Type B pancreatic cell (in vitro differentiated cells): ENCODE results near the gene ANO9. TPM values are rescaled to one million over a fixed set of nuclear protein-coding genes. Genes with fewer than 3 reads are reported as not detected.

Experiments used
- DNase-seq: peaks from one replicate; pipeline ENCODE4 v3.0.0; 2021; ENCODE audit warnings: mixed read lengths; ENCODE audit not compliant: unreplicated experiment; ENCODE audit errors: extremely low spot score
- H3K27ac Mint-ChIP-seq: 2 replicates; pipeline ENCODE4 v1.8.0; 2021; ENCODE audit warnings: mild to moderate bottlenecking, mixed read lengths
- H3K27me3 Mint-ChIP-seq: 2 replicates; pipeline ENCODE4 v1.8.0; 2021; ENCODE audit warnings: mixed read lengths
- H3K36me3 Mint-ChIP-seq: 2 replicates; pipeline ENCODE4 v1.8.0; 2021; ENCODE audit warnings: mixed read lengths
- H3K4me1 Mint-ChIP-seq: one replicate; pipeline ENCODE4 v1.8.0; 2021; ENCODE audit warnings: mixed read lengths; ENCODE audit not compliant: unreplicated experiment
- H3K4me3 Mint-ChIP-seq: 2 replicates; pipeline ENCODE4 v1.8.0; 2021; ENCODE audit warnings: mild to moderate bottlenecking, mixed read lengths
- H3K9me3 Mint-ChIP-seq: 2 replicates; pipeline ENCODE4 v1.8.0; 2021; ENCODE audit warnings: mixed read lengths
- CTCF ChIP-seq: fragments of 200-600 bp; sonication (generic); conservative IDR thresholded peaks from 2 replicates; pipeline ENCODE4 v1.5.0; 2021; ENCODE audit warnings: antibody characterized with exemption, mild to moderate bottlenecking
- total RNA-seq: library from RNA; stranded (reverse); gene quantifications from 2 replicates; pipeline ENCODE4 v1.2.1, GENCODE V29; 2021; ENCODE audit warnings: low replicate concordance

ANO9 gene
- total RNA-seq, 1 donor from 2014 or later: 25.3 TPM

GRCh38 chr11:394858-395655, 46.8 kb downstream of the ANO9 start:
- H3K9me3 Mint-ChIP-seq: no peaks in the 10 kb centered on the region
- peak overlapping the region; percentile 94 for H3K4me3 Mint-ChIP-seq
- H3K27ac Mint-ChIP-seq: peak overlapping the region; percentile 83

GRCh38 chr11:394034-394857, 47.6 kb downstream of the ANO9 start, which contains the start of gene PKP3:
TSS of gene PKP3 (plus strand) at chr11:394209. CDS start at chr11:394293, 84 bp downstream.
- Mint-ChIP-seq H3K27me3 (no peaks in the 10 kb centered on the region), H3K36me3 (no peaks in the 10 kb centered on the region), H3K27ac (peak within 1 kb of the TSS; percentile 83), H3K4me3 (peak within 1 kb of the TSS; percentile 94), H3K9me3 (no peaks in the 10 kb centered on the region), H3K4me1 (peaks cover 6% of the 10 kb centered on the region)
- no peak for DNase-seq
- TF ChIP-seq CTCF: no peak

More at GRCh38 chr11:394858-395655, 46.8 kb downstream of the ANO9 start:
- no peaks in the 10 kb centered on the region for H3K36me3 Mint-ChIP-seq
- DNase-seq: no peak
- no peak for TF ChIP-seq CTCF
- H3K27me3 Mint-ChIP-seq: no peaks in the 10 kb centered on the region
- H3K4me1 Mint-ChIP-seq: peaks cover 6% of the 10 kb centered on the region

DNA sequence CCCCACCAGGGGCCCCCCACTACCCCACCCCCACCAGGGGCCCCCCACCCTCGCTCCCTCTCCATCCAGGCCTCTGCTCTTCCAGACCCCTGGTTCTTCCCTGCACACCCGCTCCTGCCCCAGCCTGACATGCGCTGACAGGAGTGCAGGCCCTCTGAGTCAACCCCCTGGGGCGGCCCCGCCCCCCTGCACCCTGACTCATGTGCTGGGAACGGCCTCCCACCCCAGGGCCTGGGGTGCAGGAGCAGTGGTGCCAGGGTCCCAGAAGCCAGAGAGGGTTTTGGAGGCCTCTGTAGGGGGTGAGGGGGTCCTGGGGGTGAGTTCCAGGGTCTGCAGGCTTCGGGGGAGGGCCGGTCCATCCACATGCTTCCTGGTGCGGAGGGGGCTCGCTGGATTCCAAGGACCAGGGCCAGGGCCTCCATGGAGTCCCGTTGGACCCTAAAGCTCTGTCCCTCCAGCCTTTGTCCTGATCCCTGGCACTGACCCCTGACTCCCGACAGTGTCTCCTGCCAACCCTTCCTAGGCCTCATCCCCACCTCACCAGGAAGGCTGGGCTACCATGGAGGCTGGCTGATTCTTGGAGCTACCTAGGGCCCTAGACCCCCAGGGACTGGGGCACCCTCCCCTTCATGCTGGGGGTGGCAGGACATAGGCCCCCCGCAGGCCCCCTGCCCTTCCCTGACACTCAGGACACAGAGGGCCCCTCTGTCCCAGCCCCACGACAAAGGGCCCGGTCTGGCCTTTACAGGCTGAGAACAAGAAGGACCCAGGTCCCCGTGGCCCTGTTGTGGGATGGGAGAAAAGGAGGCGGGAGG, 48.4 kb downstream of the ANO9 start:
- Mint-ChIP-seq H3K4me1 (peaks cover 6% of the 10 kb centered on the region), H3K27me3 (no peaks in the 10 kb centered on the region), H3K36me3 (no peaks in the 10 kb centered on the region), H3K27ac (peak overlapping the region; percentile 81), H3K4me3 (peak overlapping the region; percentile 78), H3K9me3 (no peaks in the 10 kb centered on the region)
- TF ChIP-seq CTCF: no peak
- no peak for DNase-seq

GRCh38 chr11:392102-392777, 49.6 kb downstream of the ANO9 start:
- Mint-ChIP-seq H3K36me3 (no peaks in the 10 kb centered on the region), H3K4me3 (no peak overlapping the region)
- DNase-seq: no peak

More at GRCh38 chr11:392102-392777, 49.6 kb downstream of the ANO9 start:
- peaks cover 6% of the 10 kb centered on the region for H3K4me1 Mint-ChIP-seq
- no peak overlapping the region for H3K27ac Mint-ChIP-seq
- H3K27me3 Mint-ChIP-seq: peaks cover 7% of the 10 kb centered on the region
- no peak for TF ChIP-seq CTCF
- peaks cover 2% of the 10 kb centered on the region for H3K9me3 Mint-ChIP-seq
